ENCODE data around the gene RAB37. TPM values are rescaled to one million over a fixed set of nuclear protein-coding genes. Genes with fewer than 3 reads are reported as not detected.

The RAB37 gene
- total and polyA plus RNA-seq, 2 of the 13 experiments (the other 11 are each of a cell fraction or from before 2014, with no cell fraction given): 0.91 to 3.7 TPM

DNA sequence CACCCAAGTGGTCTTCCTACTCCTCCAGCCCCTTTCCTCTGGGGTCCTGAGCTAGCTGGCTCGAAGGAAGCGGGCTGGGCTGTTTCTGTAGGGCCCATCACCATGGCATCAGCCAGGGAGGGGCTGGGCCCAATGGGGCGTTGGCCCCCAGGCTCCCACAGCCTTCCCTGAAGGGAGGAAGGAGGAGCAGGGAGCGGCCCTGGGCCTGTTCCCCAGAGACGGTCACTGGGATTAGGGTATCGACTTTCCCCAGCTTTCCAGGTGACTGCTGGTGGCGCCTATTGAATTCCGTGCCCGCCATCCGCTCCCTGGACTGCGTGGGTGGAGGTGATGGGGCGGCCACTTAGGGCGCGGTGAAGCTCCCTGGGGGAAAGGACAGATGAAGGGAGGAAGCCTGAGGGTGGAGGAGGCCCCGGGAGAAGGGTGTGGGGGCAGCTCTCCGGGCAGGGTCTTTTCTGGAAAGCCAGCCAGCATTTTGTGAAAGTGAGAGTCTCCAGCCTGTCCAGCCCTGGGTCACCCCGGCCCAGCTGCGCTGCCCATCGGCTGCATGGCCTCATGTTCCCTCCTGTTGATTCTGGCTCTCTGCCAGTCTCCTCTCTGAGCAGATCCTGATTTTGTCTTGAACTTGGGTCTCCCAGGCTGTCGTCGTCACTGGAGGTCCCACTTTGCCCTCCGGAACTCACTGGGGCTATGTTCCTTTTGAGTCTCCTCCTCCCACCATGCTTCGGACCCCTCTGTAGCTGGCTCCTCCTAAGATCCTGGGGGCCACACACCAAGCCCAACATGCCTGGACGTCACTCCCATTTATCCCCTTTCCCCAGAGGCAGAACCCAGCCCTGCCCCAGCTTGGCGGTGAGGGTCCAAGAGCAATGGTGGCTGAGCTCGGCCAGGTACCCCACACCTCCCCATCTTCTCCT is 21.1 kb downstream of the RAB37 start (continued):
- TF ChIP-seq JUND (CRISPR knock-in tag; IDR thresholded peaks at IDR 0.05) (no peak), SETDB1 (CRISPR knock-in tag; IDR thresholded peaks at IDR 0.05; ENCODE audit: borderline replicate concordance) (no peak), MTA1 (CRISPR knock-in tag; IDR thresholded peaks at IDR 0.05; ENCODE audit: borderline replicate concordance) (no peak), KDM6A (CRISPR knock-in tag; IDR thresholded peaks at IDR 0.05; ENCODE audit: low read depth) (no peak), TBX2 (CRISPR knock-in tag; IDR thresholded peaks at IDR 0.05; ENCODE audit: borderline replicate concordance) (peak; percentile 40; the same call in 1 of the 2 replicates), ZNF296 (CRISPR knock-in tag; conservative IDR thresholded peaks at IDR 0.05) (0 out of 2 replicates have a peak, but pooled peaks have one; percentile 47), ARID4A (CRISPR knock-in tag; IDR thresholded peaks at IDR 0.05; ENCODE audit: borderline replicate concordance) (peak; percentile 38), ZNF331 (CRISPR knock-in tag; IDR thresholded peaks at IDR 0.05) (0 out of 2 replicates have a peak, but pooled peaks have one; percentile 24), RBM22 (optimal IDR thresholded peaks at IDR 0.05; ENCODE audit: low read length) (peak; percentile 60), ZNF136 (CRISPR knock-in tag; IDR thresholded peaks at IDR 0.05; ENCODE audit: low read depth) (no peak), RBFOX2 (IDR thresholded peaks at IDR 0.05; ENCODE audit: low read depth, low read length) (0 out of 2 replicates have a peak, but pooled peaks have one; percentile 29), XBP1 (CRISPR knock-in tag; IDR thresholded peaks at IDR 0.05) (no peak), ZNF263 (CRISPR knock-in tag; IDR thresholded peaks at IDR 0.05) (peak; percentile 40), HNRNPL (IDR thresholded peaks at IDR 0.05; ENCODE audit: low read depth, low read length) (peak; percentile 71), FOXA3 (CRISPR knock-in tag; IDR thresholded peaks at IDR 0.05) (peak; percentile 59), HOXA3 (CRISPR knock-in tag; IDR thresholded peaks at IDR 0.05) (peak; percentile 61; the same call in 1 of the 2 replicates), MEF2D (CRISPR knock-in tag; IDR thresholded peaks at IDR 0.05) (no peak; the same call in 1 of the 2 replicates), MYC (CRISPR knock-in tag; IDR thresholded peaks at IDR 0.05; ENCODE audit: borderline replicate concordance) (peak; percentile 19; the same call in 1 of the 2 replicates), ZNF770 (CRISPR knock-in tag; IDR thresholded peaks at IDR 0.05) (no peak), ZBTB7A (CRISPR knock-in tag; IDR thresholded peaks at IDR 0.05) (peak; percentile 52; the same call in 1 of the 2 replicates), HDAC1 (CRISPR knock-in tag; IDR thresholded peaks at IDR 0.05) (0 out of 2 replicates have a peak, but pooled peaks have one; percentile 40), ZNF274 (CRISPR knock-in tag; IDR thresholded peaks at IDR 0.05) (no peak), ZSCAN25 (CRISPR knock-in tag; IDR thresholded peaks at IDR 0.05) (peak; percentile 61; the same call in 1 of the 2 replicates), RCOR2 (CRISPR knock-in tag; IDR thresholded peaks at IDR 0.05) (no peak), ELF3 (CRISPR knock-in tag; IDR thresholded peaks at IDR 0.05) (no peak)

Measured in HepG2 (cell line).